Ovary (tissue), 9 donors: Measurements from ENCODE around the gene NAGLU. TPM values are rescaled to one million over a fixed set of nuclear protein-coding genes. Genes with fewer than 3 reads are reported as not detected.
"Not testable (repeated sequence)": the region's sequence is repeated elsewhere in the genome, so short reads cannot be mapped to it uniquely, and the experiment has no call there.

ENCODE experiments used
- DNase-seq, 5 donors: peaks; one replicate each; pipeline ENCODE4 v3.0.0-alpha.2; 2019 to 2020
- H3K27ac ChIP-seq, 2 donors: fragments of 200-600 bp; one replicate each; pipeline versions ENCODE4 v1.5.1 to v1.8.0; 2019 to 2022
- H3K27me3 ChIP-seq: fragments of 200-600 bp; one replicate; pipeline ENCODE4 v1.8.0; 2022
- H3K36me3 ChIP-seq: fragments of 200-600 bp; sonication (generic); one replicate; pipeline ENCODE4 v1.5.1; 2019
- H3K4me1 ChIP-seq: one replicate; pipeline ENCODE4 v1.8.1; 2013; ENCODE audit warnings: mild to moderate bottlenecking, moderate library complexity; ENCODE audit not compliant: insufficient read depth
- H3K4me3 ChIP-seq: fragments of 200-600 bp; sonication (generic); one replicate; pipeline ENCODE4 v1.5.1; 2017
- H3K9me3 ChIP-seq, 2 donors: fragments of 200-600 bp in 1 of 2; sonication (generic) in 1 of 2; one replicate each; pipeline versions ENCODE4 v1.5.1 to v1.8.1; 2013 to 2019; ENCODE audit warnings: mild to moderate bottlenecking in 1 of 2, moderate library complexity in 1 of 2
- EP300 ChIP-seq: sonication (generic); formaldehyde crosslinking; IDR thresholded peaks from one replicate; pipeline ENCODE4 v1.6.1; 2017; ENCODE audit warnings: antibody characterized with exemption
- POLR2A ChIP-seq: fragments of 450-650 bp; IDR thresholded peaks from one replicate; pipeline ENCODE4 v1.6.1; 2017; ENCODE audit warnings: antibody characterized with exemption, mild to moderate bottlenecking, moderate library complexity
- WGBS, 3 donors: extraction: QIAGEN DNeasy Blood & Tissue Kit in 1 of 3; methylation state at CpG; one replicate each; pipeline versions ENCODE4 v1.1.5 to v1.1.7; 2013 to 2017; 5-methylcytosine and 5-hydroxymethylcytosine counted together
- intact Hi-C, 4 donors: fragments of 100-400 bp; cut with DNase I; formaldehyde crosslinking; loops; one replicate each; pipeline versions ENCODE4 v1.11.0 to v1.15.1; 2022 to 2023
- polyA plus RNA-seq, 2 donors: library from polyadenylated mRNA; stranded (reverse); fragments of 200-250 nt in 1 of 2; fragments of 350-450 nt in 1 of 2; fragmentation: Illumina TruSeq in 1 of 2; extraction: RNeasy Lipid Tissue Mini Kit (QIAGEN cat#74804) in 1 of 2; gene quantifications; one replicate each; pipeline ENCODE4 v1.2.3, GENCODE V29; 2013 to 2014
- total RNA-seq, 7 donors: library from RNA; depleted of rRNA in 2 of 7; stranded (reverse); fragments of >200 nt in 2 of 7; fragmentation: NEBNext Ultra II Directional in 3 of 7; extraction: Animal tissue kit (Norgen Biotek cat#: 25700) in 3 of 7; gene quantifications; one replicate each; pipeline versions ENCODE4 v1.1.0 to v1.2.4, GENCODE V29; 2016 to 2023
- TF ChIP-seq, protein P1 (sequence below), 3 donors: fragments of 450-650 bp in 2 of 3; fragments of 200-600 bp in 1 of 3; IDR thresholded peaks; one replicate each; pipeline versions ENCODE4 v1.5.1 to v1.8.0; 2016 to 2022; ENCODE audit warnings: antibody characterized with exemption in 3 of 3, mild to moderate bottlenecking in 1 of 3
- donor health status: DM: no; HTN: no; CAD: no; lungs with moderate emphysema.
- donor health status: DM: no; HTN: no; CAD: no.
- donor health status: Bipolar disorder and iron deficiency.
- donor health status: DM: yes; HTN: yes; CAD: no.
- donor health status: DM: no; HTN: no; CAD: no.
- donor health status: DM: yes; HTN: yes; CAD: no.

NAGLU gene
- total and polyA plus RNA-seq, 9 donors = 9.7 to 49.6 (median 40.0) TPM

DNA sequence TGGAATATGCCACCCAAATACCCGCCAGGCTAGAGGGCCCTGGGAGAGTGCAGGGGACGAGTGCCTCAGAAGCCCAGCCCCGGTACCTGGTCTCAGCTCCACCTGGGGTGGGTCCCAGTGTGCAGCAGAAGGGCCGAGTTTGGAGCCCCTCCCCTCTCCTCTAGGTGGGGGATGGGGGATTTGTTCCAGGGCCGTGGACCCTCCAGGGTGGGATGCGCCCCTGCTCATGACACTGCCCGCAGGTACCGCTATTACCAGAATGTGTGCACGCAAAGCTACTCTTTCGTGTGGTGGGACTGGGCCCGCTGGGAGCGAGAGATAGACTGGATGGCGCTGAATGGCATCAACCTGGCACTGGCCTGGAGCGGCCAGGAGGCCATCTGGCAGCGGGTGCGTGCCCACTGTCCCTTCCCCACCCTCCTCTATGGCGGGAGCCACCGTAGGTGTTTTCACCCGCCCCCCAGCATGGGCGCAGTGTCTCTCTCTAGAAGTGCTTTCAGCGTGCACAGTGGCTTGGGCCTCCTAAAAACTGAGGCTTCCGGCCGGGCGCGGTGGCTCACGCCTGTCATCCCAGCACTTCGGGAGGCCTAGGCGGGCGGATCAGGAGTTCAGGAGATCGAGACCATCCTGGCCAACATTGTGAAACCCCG, 1.2 kb downstream of the NAGLU start:
- intact Hi-C loops = no loop called here
- TF ChIP-seq, protein P1, sequence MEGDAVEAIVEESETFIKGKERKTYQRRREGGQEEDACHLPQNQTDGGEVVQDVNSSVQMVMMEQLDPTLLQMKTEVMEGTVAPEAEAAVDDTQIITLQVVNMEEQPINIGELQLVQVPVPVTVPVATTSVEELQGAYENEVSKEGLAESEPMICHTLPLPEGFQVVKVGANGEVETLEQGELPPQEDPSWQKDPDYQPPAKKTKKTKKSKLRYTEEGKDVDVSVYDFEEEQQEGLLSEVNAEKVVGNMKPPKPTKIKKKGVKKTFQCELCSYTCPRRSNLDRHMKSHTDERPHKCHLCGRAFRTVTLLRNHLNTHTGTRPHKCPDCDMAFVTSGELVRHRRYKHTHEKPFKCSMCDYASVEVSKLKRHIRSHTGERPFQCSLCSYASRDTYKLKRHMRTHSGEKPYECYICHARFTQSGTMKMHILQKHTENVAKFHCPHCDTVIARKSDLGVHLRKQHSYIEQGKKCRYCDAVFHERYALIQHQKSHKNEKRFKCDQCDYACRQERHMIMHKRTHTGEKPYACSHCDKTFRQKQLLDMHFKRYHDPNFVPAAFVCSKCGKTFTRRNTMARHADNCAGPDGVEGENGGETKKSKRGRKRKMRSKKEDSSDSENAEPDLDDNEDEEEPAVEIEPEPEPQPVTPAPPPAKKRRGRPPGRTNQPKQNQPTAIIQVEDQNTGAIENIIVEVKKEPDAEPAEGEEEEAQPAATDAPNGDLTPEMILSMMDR (IDR thresholded peaks at IDR 0.05) = no peak
- TF ChIP-seq EP300 = no peak
- no peak for TF ChIP-seq POLR2A

DNA sequence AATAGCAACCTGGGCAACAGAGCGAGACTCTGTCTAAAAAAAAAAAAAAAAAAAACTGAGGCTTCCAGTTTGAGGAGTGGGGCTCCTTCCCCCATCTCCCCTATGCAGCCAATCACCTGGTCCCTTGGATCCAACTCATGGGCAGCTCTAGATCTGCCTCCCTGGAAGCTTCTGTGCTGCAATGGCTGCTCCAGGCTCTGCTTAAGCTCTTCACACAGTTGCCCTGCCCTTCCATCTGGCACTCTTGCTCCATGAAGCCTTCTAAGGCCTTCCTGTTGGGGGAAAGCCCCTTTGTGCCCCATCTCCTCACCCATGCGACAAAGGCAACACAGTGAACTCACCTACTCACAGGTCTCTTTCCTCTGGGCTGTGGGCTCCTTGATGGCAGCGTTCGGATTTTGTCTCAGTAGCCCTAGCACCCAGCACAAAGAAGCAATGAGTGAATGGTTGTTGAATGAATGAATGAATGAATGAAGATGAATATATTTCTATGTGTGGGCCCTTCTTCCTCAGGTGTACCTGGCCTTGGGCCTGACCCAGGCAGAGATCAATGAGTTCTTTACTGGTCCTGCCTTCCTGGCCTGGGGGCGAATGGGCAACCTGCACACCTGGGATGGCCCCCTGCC, 1.9 kb downstream of the NAGLU start:
- H3K36me3 ChIP-seq = no peaks in the 10 kb centered on the region
- no peaks in the 10 kb centered on the region for H3K9me3 ChIP-seq
- no peak overlapping the region for H3K4me3 ChIP-seq
- TF ChIP-seq, protein P1 (IDR thresholded peaks at IDR 0.05) = no peak
- TF ChIP-seq EP300 (no peak), POLR2A (no peak)
- intact Hi-C loops = no loop called here
- H3K4me1 ChIP-seq = peaks cover 8% of the 10 kb centered on the region
- 89 to 97% (median 95%) methylated on average over 5 of the region's 5 CpGs for WGBS, 3 donors
- no peaks in the 10 kb centered on the region for H3K27me3 ChIP-seq
- no peak for DNase-seq
- H3K27ac ChIP-seq = no peak overlapping the region

More for the DNA sequence above, 1.2 kb downstream of the NAGLU start:
- Histone ChIP-seq H3K4me1 (peaks cover 8% of the 10 kb centered on the region), H3K27ac (peak overlapping the region; percentile 93 to 94), H3K9me3 (no peaks in the 10 kb centered on the region), H3K27me3 (no peaks in the 10 kb centered on the region), H3K4me3 (peak overlapping the region; percentile 66), H3K36me3 (no peaks in the 10 kb centered on the region)
- DNase-seq = peak in 1 of 5 donors; percentile 57
- 80 to 84% (median 80%) methylated on average over 31 of the region's 31 CpGs for WGBS, 3 donors

DNA sequence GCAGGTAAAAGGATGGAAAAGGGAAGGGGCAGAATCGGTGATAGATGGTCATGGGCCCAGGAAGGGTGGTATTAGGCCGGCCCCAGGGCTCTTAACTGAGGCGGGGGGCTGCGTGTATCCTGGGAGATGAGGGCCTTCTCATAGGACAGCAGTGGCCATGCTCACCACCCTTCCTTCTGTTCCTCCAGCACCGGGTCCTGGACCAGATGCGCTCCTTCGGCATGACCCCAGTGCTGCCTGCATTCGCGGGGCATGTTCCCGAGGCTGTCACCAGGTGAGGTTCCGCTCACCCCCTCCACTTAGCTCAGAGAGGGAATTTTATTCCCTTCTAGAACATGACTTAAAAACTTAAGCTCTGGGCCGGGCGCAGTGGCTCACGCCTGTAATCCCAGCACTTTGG, 2.4 kb downstream of the NAGLU start:
- intact Hi-C loops = no loop called here
- no peak overlapping the region for H3K4me3 ChIP-seq
- peaks cover 8% of the 10 kb centered on the region for H3K4me1 ChIP-seq
- DNase-seq = no peak
- no peaks in the 10 kb centered on the region for H3K9me3 ChIP-seq
- TF ChIP-seq POLR2A (no peak), EP300 (no peak)
- TF ChIP-seq, protein P1 (IDR thresholded peaks at IDR 0.05) = no peak
- H3K27me3 ChIP-seq = no peaks in the 10 kb centered on the region
- 92 to 94% (median 93%) methylated on average over 14 of the region's 14 CpGs for WGBS, 3 donors
- H3K36me3 ChIP-seq = no peaks in the 10 kb centered on the region
- no peak overlapping the region for H3K27ac ChIP-seq

- H3K4me3 ChIP-seq, H3K27me3 ChIP-seq, H3K9me3 ChIP-seq, DNase-seq, H3K36me3 ChIP-seq, H3K27ac ChIP-seq, intact Hi-C loops, H3K4me1 ChIP-seq: not testable (repeated sequence)
- WGBS, 3 donors = 78 to 84% (median 83%) methylated on average over 4 of the region's 4 CpGs
These were observed 4.5 kb downstream of the NAGLU start for GRCh38 chr17:42540558-42540957.
